Prostate gland (tissue), 2 donors: ENCODE results near the gene AMZ2.
"Not testable (repeated sequence)": the region's sequence is repeated elsewhere in the genome, so short reads cannot be mapped to it uniquely, and the experiment has no call there.

Experiments
- POLR2A ChIP-seq: fragments of 450-650 bp; IDR thresholded peaks from one replicate; pipeline ENCODE4 v1.6.1; 2016; ENCODE audit warnings: antibody characterized with exemption, mild to moderate bottlenecking
- TF ChIP-seq, protein P1 (sequence below), 4 experiments: fragments of 200-600 bp in 2 of 4; fragments of 450-650 bp in 2 of 4; sonication (generic) in 2 of 4; IDR thresholded peaks; 1 replicate in 3 of 4; 2 replicates in 1 of 4; pipeline ENCODE4 v1.5.1; 2016 to 2019; ENCODE audit warnings: antibody characterized with exemption in 4 of 4, mild to moderate bottlenecking in 2 of 4, moderate library complexity in 2 of 4

DNA sequence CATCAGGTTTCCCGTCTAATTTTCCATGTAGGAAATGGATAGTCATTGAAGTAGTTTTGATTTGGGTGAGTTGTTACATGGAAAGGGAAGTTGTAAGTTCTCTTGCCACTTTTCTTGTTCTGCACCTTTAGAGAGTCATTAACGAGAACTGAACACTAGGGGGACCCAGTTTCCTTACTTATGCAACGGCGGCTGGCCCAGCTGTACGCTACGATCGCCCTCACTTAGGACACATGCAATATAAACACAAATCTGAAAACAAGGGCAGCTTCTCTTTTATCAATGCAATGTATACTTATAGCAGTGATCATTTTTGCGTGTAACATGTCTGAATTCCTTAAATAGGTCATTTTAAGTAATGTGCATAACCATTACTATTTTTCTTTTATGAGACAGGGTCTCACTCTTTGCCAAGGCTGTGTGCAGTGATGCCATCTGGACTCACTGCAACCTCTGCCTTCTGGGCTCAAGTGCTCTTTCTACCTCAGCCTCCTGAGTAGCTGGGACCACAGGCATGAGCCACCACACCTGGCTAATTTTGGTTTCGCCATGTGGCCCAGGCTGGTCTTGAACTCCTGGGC, 15.3 kb downstream of the AMZ2 start:
- TF ChIP-seq, protein P1, sequence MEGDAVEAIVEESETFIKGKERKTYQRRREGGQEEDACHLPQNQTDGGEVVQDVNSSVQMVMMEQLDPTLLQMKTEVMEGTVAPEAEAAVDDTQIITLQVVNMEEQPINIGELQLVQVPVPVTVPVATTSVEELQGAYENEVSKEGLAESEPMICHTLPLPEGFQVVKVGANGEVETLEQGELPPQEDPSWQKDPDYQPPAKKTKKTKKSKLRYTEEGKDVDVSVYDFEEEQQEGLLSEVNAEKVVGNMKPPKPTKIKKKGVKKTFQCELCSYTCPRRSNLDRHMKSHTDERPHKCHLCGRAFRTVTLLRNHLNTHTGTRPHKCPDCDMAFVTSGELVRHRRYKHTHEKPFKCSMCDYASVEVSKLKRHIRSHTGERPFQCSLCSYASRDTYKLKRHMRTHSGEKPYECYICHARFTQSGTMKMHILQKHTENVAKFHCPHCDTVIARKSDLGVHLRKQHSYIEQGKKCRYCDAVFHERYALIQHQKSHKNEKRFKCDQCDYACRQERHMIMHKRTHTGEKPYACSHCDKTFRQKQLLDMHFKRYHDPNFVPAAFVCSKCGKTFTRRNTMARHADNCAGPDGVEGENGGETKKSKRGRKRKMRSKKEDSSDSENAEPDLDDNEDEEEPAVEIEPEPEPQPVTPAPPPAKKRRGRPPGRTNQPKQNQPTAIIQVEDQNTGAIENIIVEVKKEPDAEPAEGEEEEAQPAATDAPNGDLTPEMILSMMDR (IDR thresholded peaks at IDR 0.05), result peak; percentile 21 to 72 (median 54)
- not testable (repeated sequence) for TF ChIP-seq POLR2A
